HepG2 (cell line): Measurements from ENCODE around the gene ARHGEF7. TPM values are rescaled to one million over a fixed set of nuclear protein-coding genes. Genes with fewer than 3 reads are reported as not detected.

Source experiments
- ATAC-seq: fragments of 200-7000 bp; cut with Tn5 transposase; 3 replicates; pipeline ENCODE4 v1.9.1; 2020; ENCODE audit warnings: mild to moderate bottlenecking, moderate library complexity
- BruUV-seq: library from RNA; stranded (reverse); fragments of 400-500 nt; replicated peaks from 2 replicates; lab custom pipeline; 2021; lab: Mats Ljungman, UMichigan
- CTCF ChIA-PET: fragments of 300-600 bp; formaldehyde crosslinking; extraction: SDS; loops from one replicate; lab custom pipeline; 2021; ENCODE audit warnings: low total read pairs, inconsistent platforms, low intra/inter-chr PET ratio; lab: Yijun Ruan, JAX
- POLR2A ChIA-PET: fragments of 350-600 bp; sonication (Branson Sonifier 250); formaldehyde crosslinking; loops from one replicate; lab custom pipeline; 2020; ENCODE audit warnings: antibody characterized with exemption, inconsistent platforms; lab: Yijun Ruan, JAX
- DNase-seq: peaks from one replicate; pipeline ENCODE4 v3.0.0-alpha.2; 2015; ENCODE audit warnings: low spot score
- FAIRE-seq: peaks from 3 replicates; lab custom pipeline; 2011; peaks lifted over from hg19 to GRCh38; lab: Jason Lieb, UNC
- H2AFZ ChIP-seq: one replicate; pipeline ENCODE4 v1.6.1; 2011; ENCODE audit warnings: low read length, inconsistent platforms
- H3K27ac ChIP-seq: fragments of 300-600 bp; 3 replicates; pipeline ENCODE4 v1.8.0; 2011; ENCODE audit warnings: mixed run types, mild to moderate bottlenecking, mixed read lengths, low read length, inconsistent platforms; ENCODE audit not compliant: insufficient read depth; ENCODE audit errors: extremely low read length
- H3K27me3 ChIP-seq, 2 experiments: fragments of 200-600 bp in 1 of 2; 2 replicates in 1 of 2; 3 replicates in 1 of 2; pipeline versions ENCODE4 v1.6.0 to v1.8.0; 2011; ENCODE audit warnings: low read length in 2 of 2, mild to moderate bottlenecking in 2 of 2, moderate library complexity in 2 of 2, inconsistent platforms in 1 of 2; ENCODE audit not compliant: insufficient read depth in 2 of 2, control insufficient read depth in 1 of 2
- H3K36me3 ChIP-seq, 2 experiments: fragments of 200-600 bp in 1 of 2; replicated peaks in 1 of 2; 2 replicates in 1 of 2; 3 replicates in 1 of 2; pipeline versions ENCODE4 v1.5.1 to v1.8.0; 2011; ENCODE audit warnings: low read length in 2 of 2, inconsistent platforms in 1 of 2; ENCODE audit not compliant: insufficient read depth in 2 of 2, control insufficient read depth in 1 of 2
- H3K4me1 ChIP-seq: 2 replicates; pipeline ENCODE4 v1.5.1; 2012; ENCODE audit warnings: low read length, inconsistent platforms; ENCODE audit not compliant: insufficient read depth
- H3K4me2 ChIP-seq: 2 replicates; pipeline ENCODE4 v1.6.0; 2011; ENCODE audit warnings: low read depth, low read length, inconsistent platforms
- H3K4me3 ChIP-seq, 3 experiments: fragments of 200-600 bp in 1 of 3; sonication (generic), shearing (Covaris generic) in 1 of 3; replicated peaks in 1 of 3; 2 replicates each; pipeline ENCODE4 v1.5.1; 2011 to 2016; ENCODE audit warnings: low read length in 3 of 3, inconsistent platforms in 2 of 3, low read depth in 2 of 3, mild to moderate bottlenecking in 2 of 3, control low read depth in 1 of 3, mixed read lengths in 1 of 3; ENCODE audit not compliant: insufficient read depth in 1 of 3
- H3K79me2 ChIP-seq: one replicate; pipeline ENCODE4 v1.6.1; 2011; ENCODE audit warnings: low read length, inconsistent platforms; ENCODE audit not compliant: insufficient read depth
- H3K9ac ChIP-seq: 2 replicates; pipeline ENCODE4 v1.6.0; 2011; ENCODE audit warnings: mild to moderate bottlenecking, low read depth, low read length, inconsistent platforms; ENCODE audit not compliant: insufficient read depth
- H3K9me3 ChIP-seq: 2 replicates; pipeline ENCODE4 v1.5.1; 2012; ENCODE audit warnings: mild to moderate bottlenecking, low read length
- H4K20me1 ChIP-seq: 2 replicates; pipeline ENCODE4 v1.6.0; 2011; ENCODE audit warnings: inconsistent platforms, mild to moderate bottlenecking, low read length, moderate library complexity; ENCODE audit not compliant: insufficient read depth
- AHDC1 ChIP-seq: sonication (generic); formaldehyde crosslinking; IDR thresholded peaks from 2 replicates; pipeline ENCODE4 v1.5.1; 2020; ENCODE audit warnings: mild to moderate bottlenecking, missing genetic modification reagents, borderline replicate concordance
- CHD4 ChIP-seq: fragments of 200-600 bp; sonication (generic); IDR thresholded peaks from 2 replicates; pipeline ENCODE4 v1.7.0; 2017; ENCODE audit warnings: mild to moderate bottlenecking, low read length, borderline replicate concordance
- FOXA3 ChIP-seq: IDR thresholded peaks from 2 replicates; pipeline ENCODE4 v1.6.1; 2016; ENCODE audit warnings: missing genetic modification reagents, missing compliant biosample characterization
- HDAC2 ChIP-seq: sonication (generic); formaldehyde crosslinking; IDR thresholded peaks from 2 replicates; pipeline ENCODE4 v1.4.0; 2020; ENCODE audit warnings: missing genetic modification reagents
- HOMEZ ChIP-seq: IDR thresholded peaks from 2 replicates; pipeline ENCODE4 v1.6.1; 2016; ENCODE audit warnings: low read depth
- IRF9 ChIP-seq: sonication (generic); formaldehyde crosslinking; IDR thresholded peaks from 2 replicates; pipeline ENCODE4 v1.8.0; 2022; ENCODE audit warnings: missing genetic modification reagents, mild to moderate bottlenecking, borderline replicate concordance
- JUNB ChIP-seq: sonication (generic); formaldehyde crosslinking; IDR thresholded peaks from 2 replicates; pipeline ENCODE4 v1.8.0; 2022; ENCODE audit warnings: missing genetic modification reagents, mild to moderate bottlenecking, borderline replicate concordance
- KDM6A ChIP-seq: IDR thresholded peaks from 2 replicates; pipeline ENCODE4 v1.6.1; 2016; ENCODE audit warnings: low read depth
- RBFOX2 ChIP-seq: fragments of 200-400 bp; formaldehyde crosslinking; IDR thresholded peaks from 2 replicates; pipeline ENCODE4 v1.6.1; 2017; ENCODE audit warnings: low read depth, mild to moderate bottlenecking, low read length
- SAFB2 ChIP-seq: sonication (generic); formaldehyde crosslinking; IDR thresholded peaks from 2 replicates; pipeline ENCODE4 v1.5.1; 2020; ENCODE audit warnings: missing genetic modification reagents, low read depth, mild to moderate bottlenecking, borderline replicate concordance
- SALL1 ChIP-seq: sonication (generic); formaldehyde crosslinking; IDR thresholded peaks from 2 replicates; pipeline ENCODE4 v1.8.0; 2022; ENCODE audit warnings: mild to moderate bottlenecking, missing genetic modification reagents
- TARDBP ChIP-seq: sonication (generic); formaldehyde crosslinking; IDR thresholded peaks from 2 replicates; pipeline ENCODE4 v1.8.0; 2022; ENCODE audit warnings: mild to moderate bottlenecking, missing genetic modification reagents
- TBP ChIP-seq: sonication (generic); formaldehyde crosslinking; IDR thresholded peaks from 2 replicates; pipeline ENCODE4 v1.5.0; 2020; ENCODE audit warnings: missing genetic modification reagents
- TBX2 ChIP-seq: sonication (generic); formaldehyde crosslinking; IDR thresholded peaks from 2 replicates; pipeline ENCODE4 v1.5.0; 2020; ENCODE audit warnings: missing genetic modification reagents, mild to moderate bottlenecking, borderline replicate concordance
- TEAD2 ChIP-seq: sonication (generic); formaldehyde crosslinking; IDR thresholded peaks from 2 replicates; pipeline ENCODE4 v1.9.0; 2021; ENCODE audit warnings: missing genetic modification reagents
- ZFP82 ChIP-seq: sonication (generic); formaldehyde crosslinking; IDR thresholded peaks from 2 replicates; pipeline ENCODE4 v1.5.1; 2020; ENCODE audit warnings: mild to moderate bottlenecking, missing genetic modification reagents, borderline replicate concordance
- WGBS: methylation state at CpG from one replicate; pipeline ENCODE4 v1.1.6; 2017; ENCODE audit warnings: low lambda C conversion rate; 5-methylcytosine and 5-hydroxymethylcytosine counted together
- in situ Hi-C: cut with HindIII; loops from 2 replicates; pipeline ENCODE4 v1.10.0; 2017; ENCODE audit warnings: low pct_unique_long_range_greater_than_20kb; ENCODE audit not compliant: extremely low pct_ligation_motif_present
- intact Hi-C: fragments of 100-400 bp; cut with micrococcal nuclease; formaldehyde crosslinking; loops from one replicate; pipeline ENCODE4 v1.10.0; 2022; ENCODE audit not compliant: unreplicated experiment
- polyA plus RNA-seq, 8 experiments: library from polyadenylated mRNA; depleted of rRNA in 3 of 8; stranded (reverse) in 7 of 8; unstranded in 1 of 8; fragments of >200 nt; fragmentation: Illumina TruSeq in 4 of 8; extraction: Trizol in 4 of 8; gene quantifications; 2 replicates each; pipeline versions ENCODE4 v1.2.1 to v1.2.3, GENCODE V29; 2011 to 2016; ENCODE audit warnings: low read depth in 4 of 8, missing spikeins in 1 of 8, mixed read lengths in 1 of 8; ENCODE audit not compliant: insufficient read depth in 1 of 8
- total RNA-seq, 5 experiments: library from RNA; depleted of rRNA; stranded (reverse); fragments of >200 nt; fragmentation: Illumina TruSeq; extraction: Trizol; gene quantifications; 2 replicates each; pipeline ENCODE4 v1.2.3, GENCODE V29; 2016; ENCODE audit warnings: low read depth in 1 of 5

Gene ARHGEF7
- total and polyA plus RNA-seq, 2 of the 13 experiments (the other 11 are each of a cell fraction or from before 2014, with no cell fraction given): 15.7 to 22.3 TPM

GRCh38 chr13:111326621-111326965 lies 211.5 kb downstream of the ARHGEF7 start (continued):
- no peak for TF ChIP-seq SALL1 (CRISPR knock-in tag)
- no peak for TF ChIP-seq TBP
- no peak for TF ChIP-seq FOXA3 (CRISPR knock-in tag)

- ChIA-PET CTCF (no interaction called here), POLR2A (no interaction called here)
- Histone ChIP-seq H4K20me1 (no peaks in the 10 kb centered on the region), H3K9ac (no peak overlapping the region), H3K27ac (no peak overlapping the region), H3K4me1 (no peaks in the 10 kb centered on the region), H3K27me3 (peaks cover 5 to 27% of the 10 kb centered on the region in 2 experiments; a peak in 3 of 5 replicates), H3K4me3 (no peak overlapping the region), H2AFZ (no peak overlapping the region), H3K79me2 (no peaks in the 10 kb centered on the region), H3K9me3 (no peaks in the 10 kb centered on the region), H3K36me3 (no peaks in the 10 kb centered on the region), H3K4me2 (no peak overlapping the region)
- ATAC-seq: no peak
- WGBS: 30% methylated on average over 6 of the region's 16 CpGs
- in situ Hi-C loops: no loop called here
- DNase-seq: no peak
- intact Hi-C loops: no loop called here
- BruUV-seq: no TSS peak
- no peak for FAIRE-seq
- TF ChIP-seq TEAD2 (CRISPR knock-in tag) (no peak), CHD4 (no peak), HDAC2 (CRISPR knock-in tag) (no peak), TARDBP (CRISPR knock-in tag) (no peak), RBFOX2 (no peak), TBX2 (CRISPR knock-in tag) (no peak), IRF9 (CRISPR knock-in tag) (no peak), SAFB2 (CRISPR knock-in tag) (no peak), JUNB (CRISPR knock-in tag) (no peak), AHDC1 (CRISPR knock-in tag) (no peak), KDM6A (no peak), HOMEZ (CRISPR knock-in tag) (no peak), ZFP82 (no peak)
Observed at GRCh38 chr13:111326981-111327642, 212.0 kb downstream of the ARHGEF7 start.
